HG03280 (cell line): Measurements from ENCODE around the gene SLC35F2.
"Not testable (repeated sequence)": the region's sequence is repeated elsewhere in the genome, so short reads cannot be mapped to it uniquely, and the experiment has no call there.

Experiments
- ATAC-seq: cut with Tn5 transposase; IDR thresholded peaks from one replicate; pipeline ENCODE4 v1.9.1; 2021; ENCODE audit warnings: mild to moderate bottlenecking, moderate library complexity; ENCODE audit not compliant: unreplicated experiment

SLC35F2 gene

GRCh38 chr11:107842412-107843100, 16.0 kb downstream of the SLC35F2 start:
- ATAC-seq: no peak

GRCh38 chr11:107840129-107840484, 18.5 kb downstream of the SLC35F2 start:
- ATAC-seq: peak; percentile 21

GRCh38 chr11:107836851-107837250, 21.7 kb downstream of the SLC35F2 start:
- ATAC-seq: no peak

GRCh38 chr11:107834995-107835394, 23.6 kb downstream of the SLC35F2 start:
- no peak for ATAC-seq

GRCh38 chr11:107833926-107834325, 24.7 kb downstream of the SLC35F2 start:
- ATAC-seq: not testable (repeated sequence)

GRCh38 chr11:107830915-107831540, 27.6 kb downstream of the SLC35F2 start:
- no peak for ATAC-seq

- ATAC-seq: no peak
These were observed 31.5 kb downstream of the SLC35F2 start for GRCh38 chr11:107827041-107827440.

- no peak for ATAC-seq
These were observed 32.7 kb downstream of the SLC35F2 start for GRCh38 chr11:107825875-107826274.

- no peak for ATAC-seq
These were observed 33.8 kb downstream of the SLC35F2 start for GRCh38 chr11:107824668-107825369.

GRCh38 chr11:107821199-107821927, 37.2 kb downstream of the SLC35F2 start:
- ATAC-seq: no peak

GRCh38 chr11:107819361-107820014, 39.1 kb downstream of the SLC35F2 start:
- no peak for ATAC-seq

GRCh38 chr11:107818491-107818890, 40.1 kb downstream of the SLC35F2 start:
- no peak for ATAC-seq

GRCh38 chr11:107816028-107816427, 42.6 kb downstream of the SLC35F2 start:
- no peak for ATAC-seq

- no peak for ATAC-seq
These were observed 47.7 kb downstream of the SLC35F2 start for GRCh38 chr11:107810875-107811274.

GRCh38 chr11:107808521-107808920, 50.1 kb downstream of the SLC35F2 start:
- ATAC-seq: no peak

- ATAC-seq: no peak
These were observed 53.6 kb downstream of the SLC35F2 start for GRCh38 chr11:107804971-107805370.

GRCh38 chr11:107804211-107804610, 54.4 kb downstream of the SLC35F2 start:
- ATAC-seq: no peak

- no peak for ATAC-seq
These were observed 56.9 kb downstream of the SLC35F2 start for GRCh38 chr11:107801641-107802040.

GRCh38 chr11:107799218-107799859, 59.2 kb downstream of the SLC35F2 start:
- peak; percentile 80 for ATAC-seq

GRCh38 chr11:107792049-107792443, 66.5 kb downstream of the SLC35F2 start:
- ATAC-seq: no peak
